GM21723 (cell line): Measurements from ENCODE around the gene MYL6B.

Experiments
- ATAC-seq: cut with Tn5 transposase; IDR thresholded peaks from one replicate; pipeline ENCODE4 v1.9.1; 2021; ENCODE audit warnings: mild to moderate bottlenecking, moderate library complexity; ENCODE audit not compliant: unreplicated experiment

The MYL6B gene

GRCh38 chr12:56204275-56204674 is 51.9 kb downstream of the MYL6B start:
- no peak for ATAC-seq

DNA sequence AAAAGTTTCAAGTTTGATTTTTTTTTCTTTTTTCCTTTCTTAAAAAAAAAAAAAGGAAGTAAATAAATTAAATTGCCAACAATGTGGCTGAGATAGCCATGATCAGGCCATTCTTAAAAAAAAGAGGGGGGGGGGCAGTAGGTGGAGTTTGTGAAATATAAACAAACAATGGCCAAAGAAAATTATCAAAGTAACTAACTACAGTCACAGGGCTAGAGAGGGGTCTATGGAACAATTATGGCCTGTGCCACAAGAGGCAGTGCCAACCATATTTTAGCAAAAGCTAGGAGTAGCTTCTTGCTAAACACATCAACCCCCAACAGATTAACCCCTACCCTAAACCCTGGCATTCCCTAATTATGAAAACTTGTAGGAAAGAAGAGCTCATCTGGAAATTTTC is 53.1 kb downstream of the MYL6B start:
- ATAC-seq: no peak

DNA sequence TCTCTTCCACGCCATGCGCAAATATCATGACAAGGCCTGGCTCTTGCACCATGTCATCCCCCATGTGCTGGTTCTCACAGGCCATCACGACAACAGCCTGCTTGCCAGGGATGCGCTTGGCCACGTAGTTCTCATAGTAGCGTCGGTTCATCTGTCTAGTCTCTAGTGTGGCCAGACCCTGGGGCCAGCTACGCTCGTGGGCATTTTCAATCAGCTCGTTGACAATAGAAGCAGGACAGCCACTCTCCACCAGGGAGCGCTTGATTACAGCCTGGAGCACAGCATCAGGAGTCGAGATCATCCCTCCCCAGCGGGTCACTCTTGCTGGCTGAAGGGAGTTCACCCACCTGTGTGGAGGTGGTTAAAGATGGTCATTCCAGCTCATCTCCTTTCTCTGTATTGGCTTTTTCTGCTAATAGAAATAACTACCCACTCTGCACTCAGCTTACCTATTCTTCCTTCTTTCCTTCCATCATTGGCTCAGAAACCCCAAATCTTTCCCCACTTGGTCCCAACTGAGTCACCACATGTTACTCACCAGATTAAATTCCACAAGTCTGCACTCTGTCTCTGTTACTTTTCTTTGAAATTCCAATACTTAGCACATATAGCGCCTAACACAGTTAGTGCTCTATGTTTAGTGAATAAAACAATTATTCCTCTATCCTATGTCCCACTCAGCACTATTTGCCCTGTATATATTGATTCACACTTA is 54.2 kb downstream of the MYL6B start:
- ATAC-seq: no peak
